ENCODE results near the gene PCDHB13.

Gene PCDHB13

DNA sequence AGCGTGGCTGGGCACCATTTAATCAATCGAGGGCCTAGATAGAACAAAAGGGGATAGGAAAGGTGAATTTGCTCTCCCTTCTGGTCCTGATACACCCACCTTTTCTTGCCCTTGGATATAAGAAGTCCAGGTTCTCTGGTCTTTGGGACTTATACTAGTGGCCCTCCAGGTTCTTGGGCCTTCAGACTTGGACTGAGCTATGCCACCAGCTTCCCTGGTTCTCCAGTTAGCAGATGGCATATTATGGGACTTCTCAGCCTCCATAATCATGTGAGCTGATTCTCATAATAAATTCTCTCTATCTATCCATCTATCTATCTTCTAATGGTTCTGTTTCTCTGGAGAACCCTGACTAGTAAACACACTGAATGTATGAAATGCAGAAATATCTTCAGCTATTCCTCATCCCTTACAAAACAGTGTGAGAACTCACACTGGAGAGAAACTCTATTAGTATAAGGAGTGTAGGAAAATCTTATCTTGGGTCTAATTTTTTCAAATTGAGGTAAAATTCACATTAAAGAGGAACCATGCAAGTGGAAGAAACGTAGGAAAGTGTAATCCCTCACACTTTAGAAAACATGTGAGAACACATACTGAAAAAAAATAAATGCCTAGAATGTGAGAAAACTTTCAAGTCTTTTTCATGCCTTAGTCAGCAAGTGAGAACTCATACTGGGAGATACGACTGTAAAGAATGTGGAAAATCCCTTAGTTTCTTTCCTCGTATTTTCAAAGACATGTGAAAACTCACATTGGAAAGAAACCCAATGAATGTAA lies 46.9 kb downstream of the PCDHB13 start:
- TF ChIP-seq, protein P1, sequence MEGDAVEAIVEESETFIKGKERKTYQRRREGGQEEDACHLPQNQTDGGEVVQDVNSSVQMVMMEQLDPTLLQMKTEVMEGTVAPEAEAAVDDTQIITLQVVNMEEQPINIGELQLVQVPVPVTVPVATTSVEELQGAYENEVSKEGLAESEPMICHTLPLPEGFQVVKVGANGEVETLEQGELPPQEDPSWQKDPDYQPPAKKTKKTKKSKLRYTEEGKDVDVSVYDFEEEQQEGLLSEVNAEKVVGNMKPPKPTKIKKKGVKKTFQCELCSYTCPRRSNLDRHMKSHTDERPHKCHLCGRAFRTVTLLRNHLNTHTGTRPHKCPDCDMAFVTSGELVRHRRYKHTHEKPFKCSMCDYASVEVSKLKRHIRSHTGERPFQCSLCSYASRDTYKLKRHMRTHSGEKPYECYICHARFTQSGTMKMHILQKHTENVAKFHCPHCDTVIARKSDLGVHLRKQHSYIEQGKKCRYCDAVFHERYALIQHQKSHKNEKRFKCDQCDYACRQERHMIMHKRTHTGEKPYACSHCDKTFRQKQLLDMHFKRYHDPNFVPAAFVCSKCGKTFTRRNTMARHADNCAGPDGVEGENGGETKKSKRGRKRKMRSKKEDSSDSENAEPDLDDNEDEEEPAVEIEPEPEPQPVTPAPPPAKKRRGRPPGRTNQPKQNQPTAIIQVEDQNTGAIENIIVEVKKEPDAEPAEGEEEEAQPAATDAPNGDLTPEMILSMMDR (IDR thresholded peaks at IDR 0.05; ENCODE audit: low read depth, low read length): no peak
- no peak overlapping the region for H3K4me3 ChIP-seq (ENCODE audit: low read depth, low read length)
- DNase-seq: no peak
- no peaks in the 10 kb centered on the region for H3K27me3 ChIP-seq (ENCODE audit: insufficient read depth, low read depth, severe bottlenecking)
- no peak overlapping the region for H3K27ac ChIP-seq
- no peaks in the 10 kb centered on the region for H3K36me3 ChIP-seq
- peaks cover 66% of the 10 kb centered on the region for H3K9me3 ChIP-seq (ENCODE audit: severe bottlenecking)

DNA sequence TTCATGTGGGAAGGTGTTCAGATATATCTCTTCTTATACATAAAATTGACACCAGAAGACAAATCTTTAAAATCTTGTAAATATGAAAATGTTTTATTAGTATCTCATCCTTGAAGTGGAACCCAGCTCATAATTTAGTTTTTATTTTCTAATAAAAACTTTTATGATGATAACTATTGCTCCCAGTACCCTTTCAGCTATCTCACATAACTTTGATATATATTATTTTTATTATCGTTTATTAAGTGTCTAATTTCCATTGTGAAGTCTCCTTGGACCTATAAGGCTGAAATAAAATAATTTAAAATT lies 47.5 kb downstream of the PCDHB13 start:
- Histone ChIP-seq H3K27ac (no peak overlapping the region), H3K4me3 (ENCODE audit: low read depth, low read length) (no peak overlapping the region), H3K9me3 (ENCODE audit: severe bottlenecking) (peaks cover 70% of the 10 kb centered on the region), H3K36me3 (no peaks in the 10 kb centered on the region), H3K27me3 (ENCODE audit: insufficient read depth, low read depth, severe bottlenecking) (no peaks in the 10 kb centered on the region)
- no peak for DNase-seq
- TF ChIP-seq, protein P1 (IDR thresholded peaks at IDR 0.05; ENCODE audit: low read depth, low read length): no peak
